Smooth muscle cell (in vitro differentiated cells): ENCODE data around the gene CRYAA. TPM values are rescaled to one million over a fixed set of nuclear protein-coding genes. Genes with fewer than 3 reads are reported as not detected.

Source experiments
- DNase-seq: peaks from one replicate; lab custom pipeline; 2025; ENCODE audit not compliant: unreplicated experiment; lab: John Stamatoyannopoulos, UW
- H2AFZ ChIP-seq: fragments of 200-600 bp; sonication (generic); 2 replicates; pipeline ENCODE4 v1.6.0; 2016; ENCODE audit warnings: antibody characterized with exemption, low read depth, mild to moderate bottlenecking
- H3F3A ChIP-seq: fragments of 200-600 bp; sonication (generic); 2 replicates; pipeline ENCODE4 v1.6.0; 2017; ENCODE audit warnings: antibody characterized with exemption, low read depth
- H3K27ac ChIP-seq: fragments of 200-600 bp; sonication (generic); 2 replicates; pipeline ENCODE4 v1.5.1; 2016; ENCODE audit warnings: low read depth, mild to moderate bottlenecking
- H3K27me3 ChIP-seq: fragments of 200-600 bp; sonication (generic); 2 replicates; pipeline ENCODE4 v1.6.1; 2016; ENCODE audit warnings: low read depth, mild to moderate bottlenecking
- H3K36me3 ChIP-seq: fragments of 200-600 bp; sonication (generic); 2 replicates; pipeline ENCODE4 v1.5.1; 2016; ENCODE audit warnings: low read depth
- H3K4me1 ChIP-seq: fragments of 200-600 bp; sonication (generic); 2 replicates; pipeline ENCODE4 v1.5.1; 2016; ENCODE audit warnings: low read depth
- H3K4me2 ChIP-seq: fragments of 200-600 bp; sonication (generic); 2 replicates; pipeline ENCODE4 v1.6.0; 2016; ENCODE audit warnings: mild to moderate bottlenecking
- H3K4me3 ChIP-seq: fragments of 200-600 bp; sonication (generic); 2 replicates; pipeline ENCODE4 v1.5.1; 2016; ENCODE audit warnings: mild to moderate bottlenecking
- H3K79me2 ChIP-seq: fragments of 200-600 bp; sonication (generic); 2 replicates; pipeline ENCODE4 v1.6.0; 2016; ENCODE audit warnings: low read depth, mild to moderate bottlenecking
- H3K9ac ChIP-seq: fragments of 200-600 bp; sonication (generic); 2 replicates; pipeline ENCODE4 v1.6.0; 2016; ENCODE audit warnings: low read depth
- H3K9me3 ChIP-seq: fragments of 200-600 bp; sonication (generic); replicated peaks from 2 replicates; pipeline ENCODE4 v1.5.1; 2016; ENCODE audit warnings: low read depth
- H4K20me1 ChIP-seq: fragments of 200-600 bp; sonication (generic); 2 replicates; pipeline ENCODE4 v1.6.0; 2016; ENCODE audit warnings: low read depth
- CTCF ChIP-seq: fragments of 200-600 bp; sonication (generic); IDR thresholded peaks from 2 replicates; pipeline ENCODE4 v1.5.1; 2017; ENCODE audit warnings: borderline replicate concordance, mild to moderate bottlenecking, antibody characterized with exemption; ENCODE audit not compliant: insufficient read depth, poor library complexity, severe bottlenecking
- WGBS: methylation state at CpG from one replicate; pipeline ENCODE4 v1.1.7; 2016; ENCODE audit warnings: low lambda C conversion rate; 5-methylcytosine and 5-hydroxymethylcytosine counted together
- polyA plus RNA-seq: library from polyadenylated mRNA; unstranded; fragments of >200 nt; fragmentation: Nextera tagmentation; extraction: Ambion mirVana; gene quantifications from 2 replicates; pipeline ENCODE4 v1.2.1, GENCODE V29; 2016
- total RNA-seq: library from RNA; depleted of rRNA; stranded (reverse); fragments of >200 nt; gene quantifications from 2 replicates; pipeline ENCODE4 v1.2.3, GENCODE V29; 2014

The CRYAA gene
- total and polyA plus RNA-seq, 2 experiments from 2014 or later = not detected

- H2AFZ ChIP-seq = no peak overlapping the region
- H3F3A ChIP-seq = no peaks in the 10 kb centered on the region
- no peak overlapping the region for H3K4me3 ChIP-seq
- H3K9ac ChIP-seq = no peak overlapping the region
- H3K4me1 ChIP-seq = no peaks in the 10 kb centered on the region
- no peaks in the 10 kb centered on the region for H4K20me1 ChIP-seq
- 95% methylated on average over 7 of the region's 7 CpGs for WGBS
- H3K36me3 ChIP-seq = no peaks in the 10 kb centered on the region
- no peaks in the 10 kb centered on the region for H3K79me2 ChIP-seq
- no peak for TF ChIP-seq CTCF
- H3K27ac ChIP-seq = no peak overlapping the region
- H3K27me3 ChIP-seq = no peaks in the 10 kb centered on the region
- H3K9me3 ChIP-seq = peaks cover 16% of the 10 kb centered on the region
- DNase-seq = no peak
- H3K4me2 ChIP-seq = no peak overlapping the region
These were observed 35.8 kb downstream of the CRYAA start for GRCh38 chr21:43204638-43205037.

GRCh38 chr21:43206231-43207042, 37.6 kb downstream of the CRYAA start:
- Histone ChIP-seq H3K4me3 (no peak overlapping the region), H3K36me3 (no peaks in the 10 kb centered on the region), H3K79me2 (no peaks in the 10 kb centered on the region), H2AFZ (no peak overlapping the region), H3K27me3 (no peaks in the 10 kb centered on the region), H3K27ac (no peak overlapping the region), H3K9me3 (peaks cover 8% of the 10 kb centered on the region), H3K4me1 (no peaks in the 10 kb centered on the region), H3F3A (no peaks in the 10 kb centered on the region), H4K20me1 (no peaks in the 10 kb centered on the region), H3K9ac (no peak overlapping the region), H3K4me2 (no peak overlapping the region)
- no peak for DNase-seq
- 86% methylated on average over 18 of the region's 18 CpGs for WGBS
- TF ChIP-seq CTCF = no peak

- Histone ChIP-seq H3K36me3 (no peaks in the 10 kb centered on the region), H3K27me3 (no peaks in the 10 kb centered on the region), H2AFZ (no peak overlapping the region), H3K79me2 (no peaks in the 10 kb centered on the region), H3K9me3 (peaks cover 2% of the 10 kb centered on the region), H3F3A (no peaks in the 10 kb centered on the region), H3K4me1 (no peaks in the 10 kb centered on the region), H4K20me1 (no peaks in the 10 kb centered on the region), H3K4me3 (no peak overlapping the region), H3K9ac (no peak overlapping the region), H3K27ac (no peak overlapping the region), H3K4me2 (no peak overlapping the region)
- DNase-seq = no peak
- TF ChIP-seq CTCF = no peak
- WGBS = 92% methylated on average over 6 of the region's 6 CpGs
These were observed 38.2 kb downstream of the CRYAA start for GRCh38 chr21:43207043-43207315.

GRCh38 chr21:43207868-43208267, 39.1 kb downstream of the CRYAA start:
- Histone ChIP-seq H3K36me3 (no peaks in the 10 kb centered on the region), H3K27ac (no peak overlapping the region), H3K79me2 (no peaks in the 10 kb centered on the region), H3K9me3 (no peaks in the 10 kb centered on the region), H2AFZ (no peak overlapping the region), H3K9ac (no peak overlapping the region), H4K20me1 (no peaks in the 10 kb centered on the region), H3K4me1 (no peaks in the 10 kb centered on the region), H3K4me2 (no peak overlapping the region), H3K4me3 (no peak overlapping the region), H3K27me3 (no peaks in the 10 kb centered on the region), H3F3A (no peaks in the 10 kb centered on the region)
- WGBS = 86% methylated on average over 6 of the region's 6 CpGs
- no peak for DNase-seq
- no peak for TF ChIP-seq CTCF
